Mesenchymal stem cell (in vitro differentiated cells and primary cell): ENCODE measurements around the gene NUP214.
A peak's percentile ranks its signal among the peaks of the same experiment; 100 is the strongest.

ENCODE experiments used
- DNase-seq: peaks from one replicate; pipeline ENCODE4 v3.0.0-alpha.2; 2013
- H2AFZ ChIP-seq: one replicate; pipeline ENCODE4 v1.6.1; 2013; ENCODE audit warnings: low read depth, mild to moderate bottlenecking, control low read depth, inconsistent platforms, low read length, moderate library complexity
- H2AK5ac ChIP-seq: 2 replicates; pipeline ENCODE4 v1.6.1; 2013; ENCODE audit warnings: low read length, moderate library complexity, mild to moderate bottlenecking, inconsistent platforms; ENCODE audit not compliant: severe bottlenecking
- H2BK120ac ChIP-seq: one replicate; pipeline ENCODE4 v1.6.1; 2013; ENCODE audit warnings: low read depth, mild to moderate bottlenecking, inconsistent platforms, low read length, moderate library complexity
- H2BK12ac ChIP-seq, 2 experiments: one replicate each; pipeline ENCODE4 v1.6.1; 2013; ENCODE audit warnings: inconsistent platforms in 2 of 2, low read length in 2 of 2, mild to moderate bottlenecking in 2 of 2, moderate library complexity in 2 of 2, control low read depth in 1 of 2
- H2BK15ac ChIP-seq: one replicate; pipeline ENCODE4 v1.6.1; 2013; ENCODE audit warnings: mild to moderate bottlenecking, low read depth, inconsistent platforms; ENCODE audit not compliant: poor library complexity, severe bottlenecking
- H2BK5ac ChIP-seq: 2 replicates; pipeline ENCODE4 v1.6.1; 2013; ENCODE audit warnings: low read depth, mild to moderate bottlenecking, low read length, control low read depth, inconsistent platforms; ENCODE audit not compliant: poor library complexity, severe bottlenecking
- H3K14ac ChIP-seq, 2 experiments: one replicate each; pipeline ENCODE4 v1.6.1; 2013; ENCODE audit warnings: inconsistent platforms in 2 of 2, low read length in 2 of 2, control low read depth in 1 of 2, mild to moderate bottlenecking in 1 of 2, moderate library complexity in 1 of 2
- H3K18ac ChIP-seq, 2 experiments: one replicate each; pipeline ENCODE4 v1.6.1; 2013; ENCODE audit warnings: inconsistent platforms in 2 of 2, low read length in 2 of 2, control low read depth in 1 of 2, low read depth in 1 of 2, mild to moderate bottlenecking in 1 of 2
- H3K23ac ChIP-seq, 2 experiments: one replicate each; pipeline ENCODE4 v1.6.1; 2013; ENCODE audit warnings: inconsistent platforms in 2 of 2, low read length in 2 of 2, mild to moderate bottlenecking in 2 of 2, moderate library complexity in 2 of 2, control low read depth in 1 of 2
- H3K27ac ChIP-seq: 2 replicates; pipeline ENCODE4 v1.5.1; 2013; ENCODE audit warnings: mild to moderate bottlenecking, moderate library complexity, low read length, control low read depth, inconsistent platforms; ENCODE audit not compliant: poor library complexity, severe bottlenecking
- H3K27me3 ChIP-seq, 2 experiments: 2 replicates each; pipeline versions ENCODE4 v1.6.1 to v1.7.0; 2013; ENCODE audit warnings: low read length in 2 of 2, mild to moderate bottlenecking in 2 of 2, moderate library complexity in 2 of 2, control low read depth in 1 of 2, inconsistent platforms in 1 of 2; ENCODE audit not compliant: control insufficient read depth in 1 of 2, insufficient read depth in 1 of 2
- H3K36me3 ChIP-seq, 2 experiments: 2 replicates each; pipeline versions ENCODE4 v1.6.1 to v1.7.0; 2013; ENCODE audit warnings: low read length in 2 of 2, control low read depth in 1 of 2, inconsistent platforms in 1 of 2, low read depth in 1 of 2, mild to moderate bottlenecking in 1 of 2; ENCODE audit not compliant: insufficient read depth in 2 of 2, control insufficient read depth in 1 of 2
- H3K4ac ChIP-seq, 2 experiments: one replicate each; pipeline ENCODE4 v1.6.1; 2013; ENCODE audit warnings: inconsistent platforms in 2 of 2, low read length in 2 of 2, mild to moderate bottlenecking in 2 of 2, moderate library complexity in 2 of 2, control low read depth in 1 of 2, low read depth in 1 of 2
- H3K4me1 ChIP-seq: 2 replicates; pipeline ENCODE4 v1.6.1; 2013; ENCODE audit warnings: low read depth, low read length, control low read depth; ENCODE audit not compliant: control insufficient read depth, insufficient read depth
- H3K4me2 ChIP-seq: 2 replicates; pipeline ENCODE4 v1.6.1; 2013; ENCODE audit warnings: low read length, mild to moderate bottlenecking, inconsistent platforms; ENCODE audit not compliant: poor library complexity, severe bottlenecking
- H3K4me3 ChIP-seq, 2 experiments: 2 replicates each; pipeline versions ENCODE4 v1.5.1 to v1.7.0; 2013; ENCODE audit warnings: low read length in 2 of 2, mild to moderate bottlenecking in 2 of 2, control low read depth in 1 of 2, low read depth in 1 of 2; ENCODE audit not compliant: insufficient read depth in 1 of 2
- H3K79me1 ChIP-seq: replicated peaks from 2 replicates; pipeline ENCODE4 v1.6.1; 2013; ENCODE audit warnings: mild to moderate bottlenecking, control low read depth, low read length, inconsistent platforms; ENCODE audit not compliant: poor library complexity, severe bottlenecking
- H3K9ac ChIP-seq: 2 replicates; pipeline ENCODE4 v1.7.0; 2013; ENCODE audit warnings: mild to moderate bottlenecking, low read length, moderate library complexity
- H3K9me3 ChIP-seq: 2 replicates; pipeline ENCODE4 v1.7.0; 2013; ENCODE audit warnings: mild to moderate bottlenecking, low read length; ENCODE audit not compliant: control insufficient read depth
- H4K8ac ChIP-seq: one replicate; pipeline ENCODE4 v1.6.1; 2013; ENCODE audit warnings: inconsistent platforms, mild to moderate bottlenecking, low read length, moderate library complexity
- H4K91ac ChIP-seq: one replicate; pipeline ENCODE4 v1.6.1; 2013; ENCODE audit warnings: mild to moderate bottlenecking, low read length, inconsistent platforms
- WGBS: methylation state at CpG from one replicate; pipeline ENCODE4 v1.1.7; 2013; ENCODE audit warnings: mixed read lengths; 5-methylcytosine and 5-hydroxymethylcytosine counted together

The NUP214 gene

DNA sequence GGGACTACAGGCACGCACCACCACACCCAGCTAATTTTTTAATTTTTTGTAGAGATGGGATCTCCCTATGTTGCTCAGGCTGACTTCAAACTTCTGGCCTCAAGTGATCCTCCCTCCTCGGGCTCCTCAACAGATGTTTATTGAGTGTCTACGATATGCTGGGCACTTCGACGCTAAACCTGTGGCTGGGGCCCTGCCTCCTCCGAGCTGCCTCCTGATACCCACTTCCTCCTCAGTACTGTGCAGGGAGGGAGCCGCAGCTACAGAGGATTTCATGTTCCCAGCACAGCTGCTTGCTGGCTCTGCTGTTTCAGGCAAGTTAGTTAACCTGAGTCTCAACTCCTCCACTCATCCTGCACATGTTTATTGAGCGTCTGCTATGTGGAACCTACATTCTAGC, 19.4 kb upstream of the NUP214 start:
- Histone ChIP-seq H3K27me3 (peaks cover 0 to 29% of the 10 kb centered on the region in 2 experiments), H3K18ac (no peak overlapping the region), H4K91ac (no peak overlapping the region), H3K79me1 (no peaks in the 10 kb centered on the region), H3K4me2 (no peak overlapping the region), H2BK120ac (no peak overlapping the region), H3K23ac (no peak overlapping the region), H2AFZ (no peak overlapping the region), H3K9ac (no peak overlapping the region), H3K14ac (no peak overlapping the region), H3K9me3 (no peaks in the 10 kb centered on the region), H3K4me1 (peaks cover 22% of the 10 kb centered on the region), H3K4me3 (no peak overlapping the region), H3K36me3 (peaks cover 0 to 14% of the 10 kb centered on the region in 2 experiments), H2BK15ac (no peak overlapping the region), H2BK12ac (no peak overlapping the region), H3K27ac (no peak overlapping the region), H4K8ac (no peak overlapping the region), H2AK5ac (no peak overlapping the region), H3K4ac (no peak overlapping the region), H2BK5ac (no peak overlapping the region)
- DNase-seq = no peak
- 92% methylated on average over 8 of the region's 8 CpGs for WGBS

DNA sequence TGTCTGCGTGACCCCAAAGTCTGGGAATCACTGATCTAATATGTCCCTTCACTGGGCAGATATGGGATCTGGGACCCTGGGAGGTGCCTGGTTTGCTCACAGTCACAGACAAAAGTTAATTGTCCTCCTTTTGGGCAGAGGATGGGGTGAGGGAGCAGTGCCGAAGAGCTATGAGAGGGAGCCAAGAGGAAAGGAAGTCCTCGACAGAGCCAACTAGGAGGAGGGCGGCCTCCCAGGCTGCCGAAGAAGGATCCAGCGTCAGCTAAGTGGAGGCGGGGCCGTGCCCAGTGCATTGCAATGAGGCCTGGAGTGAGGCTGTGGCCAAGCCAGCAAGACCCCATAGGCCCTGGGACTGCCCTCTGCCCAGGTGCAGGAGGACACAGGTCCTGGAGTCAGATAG, 17.6 kb upstream of the NUP214 start:
- Histone ChIP-seq H3K14ac (no peak overlapping the region), H2BK15ac (no peak overlapping the region), H3K36me3 (peaks cover 0 to 14% of the 10 kb centered on the region in 2 experiments), H3K4me1 (peaks cover 16% of the 10 kb centered on the region), H2BK5ac (no peak overlapping the region), H3K27ac (no peak overlapping the region), H3K27me3 (peaks cover 0 to 30% of the 10 kb centered on the region in 2 experiments), H3K4me3 (no peak overlapping the region), H2AK5ac (peak overlapping the region; percentile 7), H3K4me2 (no peak overlapping the region), H2BK120ac (no peak overlapping the region), H3K9ac (no peak overlapping the region), H3K9me3 (no peaks in the 10 kb centered on the region), H2BK12ac (no peak overlapping the region), H3K23ac (no peak overlapping the region), H4K91ac (no peak overlapping the region), H4K8ac (no peak overlapping the region), H3K4ac (no peak overlapping the region), H2AFZ (no peak overlapping the region), H3K18ac (no peak overlapping the region), H3K79me1 (no peaks in the 10 kb centered on the region)
- no peak for DNase-seq
- 80% methylated on average over 8 of the region's 8 CpGs for WGBS

GRCh38 chr9:131111186-131111853, 14.1 kb upstream of the NUP214 start:
- Histone ChIP-seq H3K4me3 (peak overlapping the region in 1 of 2 experiments; percentile 64), H3K4me2 (peak overlapping the region; percentile 55), H3K18ac (no peak overlapping the region), H3K79me1 (peaks cover 9% of the 10 kb centered on the region), H3K4ac (no peak overlapping the region), H3K14ac (no peak overlapping the region), H3K9ac (no peak overlapping the region), H4K8ac (no peak overlapping the region), H3K23ac (no peak overlapping the region), H3K36me3 (peaks cover 0 to 20% of the 10 kb centered on the region in 2 experiments), H3K27ac (peak overlapping the region; percentile 93), H2BK15ac (no peak overlapping the region), H3K4me1 (peaks cover 28% of the 10 kb centered on the region), H2BK120ac (no peak overlapping the region), H2AK5ac (peak overlapping the region; percentile 63), H2BK5ac (peak overlapping the region; percentile 85), H2AFZ (no peak overlapping the region), H4K91ac (no peak overlapping the region), H3K27me3 (peaks cover 0 to 26% of the 10 kb centered on the region in 2 experiments), H2BK12ac (no peak overlapping the region), H3K9me3 (no peaks in the 10 kb centered on the region)
- DNase-seq = no peak
- 62% methylated on average over 9 of the region's 10 CpGs for WGBS

DNA sequence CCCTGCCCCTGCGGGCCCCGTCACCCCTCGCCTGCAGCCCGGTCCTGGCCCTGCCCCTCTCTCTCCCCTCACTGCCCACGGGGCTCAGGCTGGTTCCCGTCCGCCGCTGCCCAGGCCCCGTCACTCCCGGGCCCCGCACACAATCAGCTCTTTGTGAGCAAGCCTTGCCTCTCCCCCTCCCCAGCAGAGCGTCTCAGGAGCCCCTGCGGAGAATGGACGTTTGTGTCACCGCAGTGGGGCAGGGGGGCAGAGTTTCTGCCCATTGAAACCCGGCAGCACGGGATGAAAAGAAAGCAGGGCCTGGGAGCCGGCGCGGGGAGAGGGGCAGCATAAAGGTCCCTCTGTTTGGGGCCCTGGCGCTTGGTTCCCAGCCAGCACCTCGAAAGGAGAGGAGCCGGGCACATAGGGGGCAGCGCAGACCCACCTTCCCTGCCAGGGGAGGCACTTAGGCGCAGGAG, 13.5 kb upstream of the NUP214 start:
- peak overlapping the region; percentile 93 for H3K27ac ChIP-seq
- H2AFZ ChIP-seq = no peak overlapping the region
- H3K9me3 ChIP-seq = no peaks in the 10 kb centered on the region
- peaks cover 0 to 25% of the 10 kb centered on the region in 2 experiments for H3K27me3 ChIP-seq
- H4K8ac ChIP-seq = no peak overlapping the region
- no peak overlapping the region for H3K9ac ChIP-seq
- H3K4ac ChIP-seq = no peak overlapping the region
- H3K4me2 ChIP-seq = peak overlapping the region; percentile 55
- peak overlapping the region in 1 of 2 experiments; percentile 64 for H3K4me3 ChIP-seq
- H3K18ac ChIP-seq = no peak overlapping the region
- peaks cover 14% of the 10 kb centered on the region for H3K79me1 ChIP-seq
- H2BK120ac ChIP-seq = no peak overlapping the region
- peaks cover 0 to 19% of the 10 kb centered on the region in 2 experiments for H3K36me3 ChIP-seq
- H2AK5ac ChIP-seq = peak overlapping the region; percentile 63
- DNase-seq = no peak
- 82% methylated on average over 24 of the region's 25 CpGs for WGBS
- no peak overlapping the region for H4K91ac ChIP-seq
- H3K4me1 ChIP-seq = peaks cover 31% of the 10 kb centered on the region
- H2BK5ac ChIP-seq = peak overlapping the region; percentile 85
- no peak overlapping the region for H2BK12ac ChIP-seq
- no peak overlapping the region for H3K23ac ChIP-seq
- H3K14ac ChIP-seq = no peak overlapping the region
- no peak overlapping the region for H2BK15ac ChIP-seq
